WTC11 (cell line): ENCODE measurements around the gene TWIST2. TPM values are rescaled to one million over a fixed set of nuclear protein-coding genes. Genes with fewer than 3 reads are reported as not detected.

ENCODE experiments used
- ATAC-seq: fragments of 200-7000 bp; cut with Tn5 transposase; 2 replicates; pipeline ENCODE4 v1.10.0; 2021; ENCODE audit warnings: mild to moderate bottlenecking, moderate library complexity
- CTCF ChIA-PET: fragments of 300-600 bp; sonication (Branson Sonifier 250); formaldehyde crosslinking; loops from one replicate; lab custom pipeline; 2021; ENCODE audit warnings: antibody characterized with exemption; lab: Charles Lee
- POLR2A ChIA-PET: fragments of 350-600 bp; sonication (Branson Sonifier 250); formaldehyde crosslinking; loops from one replicate; lab custom pipeline; 2021; ENCODE audit warnings: antibody characterized with exemption; lab: Charles Lee
- DNase-seq: peaks from one replicate; pipeline ENCODE4 v3.0.0; 2021; ENCODE audit warnings: low spot score
- H3K27ac Mint-ChIP-seq: 2 replicates; pipeline ENCODE4 v1.8.0; 2021; ENCODE audit warnings: mixed read lengths
- H3K27me3 Mint-ChIP-seq: 2 replicates; pipeline ENCODE4 v1.8.0; 2021; ENCODE audit warnings: low read depth, mild to moderate bottlenecking, moderate library complexity, mixed read lengths
- H3K36me3 Mint-ChIP-seq: 2 replicates; pipeline ENCODE4 v1.8.0; 2021; ENCODE audit warnings: mixed read lengths
- H3K4me1 Mint-ChIP-seq: 2 replicates; pipeline ENCODE4 v1.8.0; 2022; ENCODE audit warnings: mixed read lengths
- H3K4me3 Mint-ChIP-seq: 2 replicates; pipeline ENCODE4 v1.8.0; 2021; ENCODE audit warnings: mild to moderate bottlenecking, moderate library complexity, mixed read lengths
- H3K9me3 Mint-ChIP-seq: 2 replicates; pipeline ENCODE4 v1.8.0; 2021; ENCODE audit warnings: mixed read lengths
- CREM ChIP-seq: sonication (generic); formaldehyde crosslinking; IDR thresholded peaks from 2 replicates; pipeline ENCODE4 v1.8.1; 2022; ENCODE audit warnings: mild to moderate bottlenecking, missing genetic modification reagents, moderate library complexity
- ELF4 ChIP-seq: sonication (generic); formaldehyde crosslinking; IDR thresholded peaks from 2 replicates; pipeline ENCODE4 v1.8.1; 2022; ENCODE audit warnings: low read depth, mild to moderate bottlenecking, moderate library complexity, missing genetic modification reagents
- ESRRA ChIP-seq: sonication (generic); formaldehyde crosslinking; IDR thresholded peaks from 2 replicates; pipeline ENCODE4 v1.8.1; 2022; ENCODE audit warnings: mild to moderate bottlenecking, missing genetic modification reagents, borderline replicate concordance
- GRHL2 ChIP-seq: fragments of 250-450 bp; sonication (Bioruptor Pico); IDR thresholded peaks from 2 replicates; pipeline ENCODE4 v1.8.0; 2022; ENCODE audit warnings: mild to moderate bottlenecking, moderate library complexity; ENCODE audit not compliant: insufficient replicate concordance, severe bottlenecking
- JAZF1 ChIP-seq: fragments of 250-450 bp; sonication (Bioruptor Pico); IDR thresholded peaks from 2 replicates; pipeline ENCODE4 v1.9.0; 2021; ENCODE audit warnings: moderate library complexity, mild to moderate bottlenecking, inconsistent platforms
- KAT7 ChIP-seq: sonication (generic); formaldehyde crosslinking; IDR thresholded peaks from 2 replicates; pipeline ENCODE4 v1.8.1; 2023; ENCODE audit warnings: missing genetic modification reagents, mild to moderate bottlenecking, borderline replicate concordance
- NR2C2 ChIP-seq: sonication (generic); formaldehyde crosslinking; IDR thresholded peaks from 2 replicates; pipeline ENCODE4 v1.8.0; 2022; ENCODE audit warnings: mild to moderate bottlenecking, missing genetic modification reagents
- OVOL2 ChIP-seq: fragments of 250-450 bp; sonication (Bioruptor Pico); IDR thresholded peaks from 2 replicates; pipeline ENCODE4 v1.9.0; 2021; ENCODE audit warnings: mild to moderate bottlenecking, borderline replicate concordance
- ZBTB21 ChIP-seq: sonication (generic); formaldehyde crosslinking; IDR thresholded peaks from 2 replicates; pipeline ENCODE4 v1.8.1; 2023; ENCODE audit warnings: mild to moderate bottlenecking, missing genetic modification reagents, borderline replicate concordance
- ZNF138 ChIP-seq: sonication (generic); formaldehyde crosslinking; conservative IDR thresholded peaks from 2 replicates; pipeline ENCODE4 v1.8.1; 2022; ENCODE audit warnings: mild to moderate bottlenecking, moderate library complexity, missing genetic modification reagents
- ZNF219 ChIP-seq: sonication (generic); formaldehyde crosslinking; IDR thresholded peaks from 2 replicates; pipeline ENCODE4 v1.8.0; 2023; ENCODE audit warnings: missing genetic modification reagents, mild to moderate bottlenecking, borderline replicate concordance
- total RNA-seq: library from RNA; stranded (reverse); gene quantifications from 3 replicates; pipeline ENCODE4 v1.2.3, GENCODE V29; 2021
- TF ChIP-seq, protein P1 (sequence below): fragments of 250-450 bp; sonication (Bioruptor Pico); IDR thresholded peaks from 2 replicates; pipeline ENCODE4 v1.9.0; 2021; ENCODE audit warnings: moderate library complexity, mild to moderate bottlenecking, inconsistent platforms, borderline replicate concordance
- TF ChIP-seq, protein P2 (sequence below): sonication (generic); formaldehyde crosslinking; IDR thresholded peaks from 2 replicates; pipeline ENCODE4 v1.8.0; 2023; ENCODE audit warnings: missing genetic modification reagents, mild to moderate bottlenecking, borderline replicate concordance
- TF ChIP-seq, protein P3 (sequence below): sonication (generic); formaldehyde crosslinking; IDR thresholded peaks from 2 replicates; pipeline ENCODE4 v1.8.1; 2022; ENCODE audit warnings: missing genetic modification reagents, borderline replicate concordance
- TF ChIP-seq, protein P4 (sequence below): sonication (generic); formaldehyde crosslinking; IDR thresholded peaks from 2 replicates; pipeline ENCODE4 v1.8.1; 2023; ENCODE audit warnings: mild to moderate bottlenecking, missing genetic modification reagents, moderate library complexity
- TF ChIP-seq, protein P5 (sequence below): fragments of 250-450 bp; sonication (Bioruptor Pico); IDR thresholded peaks from 2 replicates; pipeline ENCODE4 v1.9.0; 2021; ENCODE audit warnings: mild to moderate bottlenecking
- TF ChIP-seq, protein P6 (sequence below): sonication (generic); formaldehyde crosslinking; IDR thresholded peaks from 2 replicates; pipeline ENCODE4 v1.8.1; 2023; ENCODE audit warnings: mild to moderate bottlenecking, missing genetic modification reagents, moderate library complexity

The TWIST2 gene
- total RNA-seq, 1 experiment from 2014 or later: 5.7 TPM

DNA sequence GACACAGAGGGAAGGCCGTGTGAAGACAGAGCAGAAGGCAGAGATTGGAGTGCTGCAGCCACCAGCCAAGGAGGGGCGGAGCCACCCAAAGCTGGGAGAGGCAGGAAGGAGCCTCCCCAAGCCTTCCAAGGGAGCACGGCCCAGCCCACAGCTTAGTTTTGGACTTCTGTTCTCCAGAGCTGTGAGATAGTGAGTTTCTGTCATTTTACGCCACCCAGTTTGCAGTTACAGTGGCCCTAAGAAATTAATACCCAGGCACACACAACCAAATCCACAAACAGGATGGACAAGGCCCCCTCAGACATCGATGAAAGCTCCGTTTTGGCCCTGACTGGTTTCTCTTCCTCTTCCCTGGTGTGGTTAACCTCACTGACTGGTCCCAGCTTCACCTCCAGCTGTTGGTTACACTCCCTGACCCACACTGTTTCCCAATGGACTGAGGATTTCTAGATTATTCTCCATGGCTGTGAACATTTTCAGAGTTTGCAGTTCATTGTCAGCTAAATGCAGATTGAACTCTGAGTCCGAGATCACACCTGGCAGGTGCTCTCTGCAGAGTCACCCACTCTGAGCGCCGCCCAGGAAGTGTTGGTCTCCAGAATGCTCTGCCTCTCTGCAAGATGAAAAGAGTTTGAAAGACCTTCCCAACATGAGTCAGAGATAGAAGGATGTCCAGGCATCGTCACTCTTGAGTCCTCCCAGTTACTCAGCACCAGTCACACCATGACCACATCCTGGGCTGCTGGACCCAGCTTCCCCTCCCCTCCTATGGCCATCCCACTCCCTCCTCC is 100.2 kb downstream of the TWIST2 start:
- Mint-ChIP-seq H3K4me1 (peaks cover 10% of the 10 kb centered on the region), H3K36me3 (no peaks in the 10 kb centered on the region), H3K9me3 (no peaks in the 10 kb centered on the region), H3K27me3 (no peaks in the 10 kb centered on the region), H3K4me3 (no peak overlapping the region), H3K27ac (no peak overlapping the region)
- TF ChIP-seq OVOL2 (CRISPR knock-in tag) (no peak), ZBTB21 (CRISPR knock-in tag) (no peak), GRHL2 (CRISPR knock-in tag) (no peak), ZNF219 (CRISPR knock-in tag) (no peak), JAZF1 (CRISPR knock-in tag) (no peak), KAT7 (CRISPR knock-in tag) (no peak), ELF4 (CRISPR knock-in tag) (no peak), ZNF138 (CRISPR knock-in tag) (no peak), NR2C2 (CRISPR knock-in tag) (no peak), CREM (no peak), ESRRA (CRISPR knock-in tag) (no peak)
- TF ChIP-seq, protein P1, sequence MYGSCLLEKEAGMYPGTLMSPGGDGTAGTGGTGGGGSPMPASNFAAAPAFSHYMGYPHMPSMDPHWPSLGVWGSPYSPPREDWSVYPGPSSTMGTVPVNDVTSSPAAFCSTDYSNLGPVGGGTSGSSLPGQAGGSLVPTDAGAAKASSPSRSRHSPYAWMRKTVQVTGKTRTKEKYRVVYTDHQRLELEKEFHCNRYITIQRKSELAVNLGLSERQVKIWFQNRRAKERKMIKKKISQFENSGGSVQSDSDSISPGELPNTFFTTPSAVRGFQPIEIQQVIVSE (CRISPR knock-in tag): no peak
- TF ChIP-seq, protein P2, sequence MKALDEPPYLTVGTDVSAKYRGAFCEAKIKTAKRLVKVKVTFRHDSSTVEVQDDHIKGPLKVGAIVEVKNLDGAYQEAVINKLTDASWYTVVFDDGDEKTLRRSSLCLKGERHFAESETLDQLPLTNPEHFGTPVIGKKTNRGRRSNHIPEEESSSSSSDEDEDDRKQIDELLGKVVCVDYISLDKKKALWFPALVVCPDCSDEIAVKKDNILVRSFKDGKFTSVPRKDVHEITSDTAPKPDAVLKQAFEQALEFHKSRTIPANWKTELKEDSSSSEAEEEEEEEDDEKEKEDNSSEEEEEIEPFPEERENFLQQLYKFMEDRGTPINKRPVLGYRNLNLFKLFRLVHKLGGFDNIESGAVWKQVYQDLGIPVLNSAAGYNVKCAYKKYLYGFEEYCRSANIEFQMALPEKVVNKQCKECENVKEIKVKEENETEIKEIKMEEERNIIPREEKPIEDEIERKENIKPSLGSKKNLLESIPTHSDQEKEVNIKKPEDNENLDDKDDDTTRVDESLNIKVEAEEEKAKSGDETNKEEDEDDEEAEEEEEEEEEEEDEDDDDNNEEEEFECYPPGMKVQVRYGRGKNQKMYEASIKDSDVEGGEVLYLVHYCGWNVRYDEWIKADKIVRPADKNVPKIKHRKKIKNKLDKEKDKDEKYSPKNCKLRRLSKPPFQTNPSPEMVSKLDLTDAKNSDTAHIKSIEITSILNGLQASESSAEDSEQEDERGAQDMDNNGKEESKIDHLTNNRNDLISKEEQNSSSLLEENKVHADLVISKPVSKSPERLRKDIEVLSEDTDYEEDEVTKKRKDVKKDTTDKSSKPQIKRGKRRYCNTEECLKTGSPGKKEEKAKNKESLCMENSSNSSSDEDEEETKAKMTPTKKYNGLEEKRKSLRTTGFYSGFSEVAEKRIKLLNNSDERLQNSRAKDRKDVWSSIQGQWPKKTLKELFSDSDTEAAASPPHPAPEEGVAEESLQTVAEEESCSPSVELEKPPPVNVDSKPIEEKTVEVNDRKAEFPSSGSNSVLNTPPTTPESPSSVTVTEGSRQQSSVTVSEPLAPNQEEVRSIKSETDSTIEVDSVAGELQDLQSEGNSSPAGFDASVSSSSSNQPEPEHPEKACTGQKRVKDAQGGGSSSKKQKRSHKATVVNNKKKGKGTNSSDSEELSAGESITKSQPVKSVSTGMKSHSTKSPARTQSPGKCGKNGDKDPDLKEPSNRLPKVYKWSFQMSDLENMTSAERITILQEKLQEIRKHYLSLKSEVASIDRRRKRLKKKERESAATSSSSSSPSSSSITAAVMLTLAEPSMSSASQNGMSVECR (CRISPR knock-in tag): no peak
- TF ChIP-seq, protein P3, sequence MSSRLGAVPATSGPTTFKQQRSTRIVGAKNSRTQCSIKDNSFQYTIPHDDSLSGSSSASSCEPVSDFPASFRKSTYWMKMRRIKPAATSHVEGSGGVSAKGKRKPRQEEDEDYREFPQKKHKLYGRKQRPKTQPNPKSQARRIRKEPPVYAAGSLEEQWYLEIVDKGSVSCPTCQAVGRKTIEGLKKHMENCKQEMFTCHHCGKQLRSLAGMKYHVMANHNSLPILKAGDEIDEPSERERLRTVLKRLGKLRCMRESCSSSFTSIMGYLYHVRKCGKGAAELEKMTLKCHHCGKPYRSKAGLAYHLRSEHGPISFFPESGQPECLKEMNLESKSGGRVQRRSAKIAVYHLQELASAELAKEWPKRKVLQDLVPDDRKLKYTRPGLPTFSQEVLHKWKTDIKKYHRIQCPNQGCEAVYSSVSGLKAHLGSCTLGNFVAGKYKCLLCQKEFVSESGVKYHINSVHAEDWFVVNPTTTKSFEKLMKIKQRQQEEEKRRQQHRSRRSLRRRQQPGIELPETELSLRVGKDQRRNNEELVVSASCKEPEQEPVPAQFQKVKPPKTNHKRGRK (CRISPR knock-in tag): no peak
- TF ChIP-seq, protein P4, sequence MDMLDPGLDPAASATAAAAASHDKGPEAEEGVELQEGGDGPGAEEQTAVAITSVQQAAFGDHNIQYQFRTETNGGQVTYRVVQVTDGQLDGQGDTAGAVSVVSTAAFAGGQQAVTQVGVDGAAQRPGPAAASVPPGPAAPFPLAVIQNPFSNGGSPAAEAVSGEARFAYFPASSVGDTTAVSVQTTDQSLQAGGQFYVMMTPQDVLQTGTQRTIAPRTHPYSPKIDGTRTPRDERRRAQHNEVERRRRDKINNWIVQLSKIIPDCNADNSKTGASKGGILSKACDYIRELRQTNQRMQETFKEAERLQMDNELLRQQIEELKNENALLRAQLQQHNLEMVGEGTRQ: no peak
- TF ChIP-seq, protein P5, sequence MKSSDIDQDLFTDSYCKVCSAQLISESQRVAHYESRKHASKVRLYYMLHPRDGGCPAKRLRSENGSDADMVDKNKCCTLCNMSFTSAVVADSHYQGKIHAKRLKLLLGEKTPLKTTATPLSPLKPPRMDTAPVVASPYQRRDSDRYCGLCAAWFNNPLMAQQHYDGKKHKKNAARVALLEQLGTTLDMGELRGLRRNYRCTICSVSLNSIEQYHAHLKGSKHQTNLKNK (CRISPR knock-in tag): no peak
- TF ChIP-seq, protein P6, sequence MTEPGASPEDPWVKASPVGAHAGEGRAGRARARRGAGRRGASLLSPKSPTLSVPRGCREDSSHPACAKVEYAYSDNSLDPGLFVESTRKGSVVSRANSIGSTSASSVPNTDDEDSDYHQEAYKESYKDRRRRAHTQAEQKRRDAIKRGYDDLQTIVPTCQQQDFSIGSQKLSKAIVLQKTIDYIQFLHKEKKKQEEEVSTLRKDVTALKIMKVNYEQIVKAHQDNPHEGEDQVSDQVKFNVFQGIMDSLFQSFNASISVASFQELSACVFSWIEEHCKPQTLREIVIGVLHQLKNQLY: no peak
- ATAC-seq: peak; percentile 28; the same call in 1 of the 2 replicates
- no peak for DNase-seq
- CTCF ChIA-PET: interaction anchor here (0.9 to 1.5 kb wide), 4 partner anchors 19 to 176 kb away, joined by 3 to 5 read pairs (median 3); partner anchors contain the start of gene TWIST2
- POLR2A ChIA-PET: no interaction called here
